GM23338 (cell line): ENCODE results near the gene KCTD19. TPM values are rescaled to one million over a fixed set of nuclear protein-coding genes. Genes with fewer than 3 reads are reported as not detected.

Experiments
- ATAC-seq: fragments of 200-7000 bp; cut with Tn5 transposase; 3 replicates; pipeline ENCODE4 v1.9.1; 2020
- DNase-seq: peaks from one replicate; pipeline ENCODE4 v3.0.0-alpha.2; 2015; ENCODE audit warnings: low spot score
- H2AFZ ChIP-seq: fragments of 200-600 bp; sonication (generic); 2 replicates; pipeline ENCODE4 v1.8.0; 2016; ENCODE audit warnings: antibody characterized with exemption, mild to moderate bottlenecking, moderate library complexity
- H3F3A ChIP-seq: fragments of 200-600 bp; sonication (generic); replicated peaks from 2 replicates; pipeline ENCODE4 v1.8.0; 2017; ENCODE audit warnings: antibody characterized with exemption, mixed run types, low read depth
- H3K27ac ChIP-seq: fragments of 200-600 bp; sonication (generic); 2 replicates; pipeline ENCODE4 v1.6.1; 2016; ENCODE audit warnings: low read depth
- H3K27me3 ChIP-seq: fragments of 200-600 bp; sonication (generic); 2 replicates; pipeline ENCODE4 v1.8.0; 2016; ENCODE audit warnings: mild to moderate bottlenecking, mixed run types, moderate library complexity; ENCODE audit not compliant: insufficient read depth
- H3K36me3 ChIP-seq: fragments of 200-600 bp; sonication (generic); 2 replicates; pipeline ENCODE4 v1.8.0; 2016; ENCODE audit warnings: mild to moderate bottlenecking; ENCODE audit not compliant: insufficient read depth
- H3K4me1 ChIP-seq: fragments of 200-600 bp; sonication (generic); 2 replicates; pipeline ENCODE4 v1.8.0; 2016; ENCODE audit warnings: mild to moderate bottlenecking, moderate library complexity; ENCODE audit not compliant: insufficient read depth
- H3K4me2 ChIP-seq: fragments of 200-600 bp; sonication (generic); 2 replicates; pipeline ENCODE4 v1.7.1; 2017; ENCODE audit warnings: mixed run types
- H3K4me3 ChIP-seq: fragments of 200-600 bp; sonication (generic); 2 replicates; pipeline ENCODE4 v1.6.1; 2016; ENCODE audit warnings: mixed run types
- H3K79me2 ChIP-seq: fragments of 200-600 bp; sonication (generic); replicated peaks from 2 replicates; pipeline ENCODE4 v1.8.0; 2017; ENCODE audit warnings: mild to moderate bottlenecking; ENCODE audit not compliant: insufficient read depth
- H3K9me2 ChIP-seq: fragments of 200-600 bp; sonication (generic); 2 replicates; pipeline ENCODE4 v1.8.0; 2017; ENCODE audit not compliant: insufficient read depth
- H4K20me1 ChIP-seq: fragments of 200-600 bp; sonication (generic); replicated peaks from 2 replicates; pipeline ENCODE4 v1.8.0; 2017; ENCODE audit warnings: mild to moderate bottlenecking; ENCODE audit not compliant: insufficient read depth
- H3K27ac Mint-ChIP-seq: 2 replicates; pipeline ENCODE4 v1.8.0; 2020; ENCODE audit warnings: inconsistent platforms, mild to moderate bottlenecking, moderate library complexity, mixed read lengths
- H3K27me3 Mint-ChIP-seq: 3 replicates; pipeline ENCODE4 v1.8.0; 2022; ENCODE audit warnings: low read depth, mild to moderate bottlenecking, moderate library complexity, mixed read lengths, inconsistent platforms; ENCODE audit not compliant: insufficient read depth, poor library complexity
- H3K36me3 Mint-ChIP-seq: 3 replicates; pipeline ENCODE4 v1.8.0; 2021; ENCODE audit warnings: low read depth, mild to moderate bottlenecking, inconsistent platforms, moderate library complexity, mixed read lengths
- H3K4me1 Mint-ChIP-seq: 3 replicates; pipeline ENCODE4 v1.8.0; 2020; ENCODE audit warnings: mild to moderate bottlenecking, inconsistent platforms, mixed read lengths
- H3K4me3 Mint-ChIP-seq: 3 replicates; pipeline ENCODE4 v1.8.0; 2021; ENCODE audit warnings: moderate library complexity, mild to moderate bottlenecking, inconsistent platforms, mixed read lengths
- H3K9me3 Mint-ChIP-seq: 3 replicates; pipeline ENCODE4 v1.8.0; 2020; ENCODE audit warnings: moderate library complexity, mild to moderate bottlenecking, inconsistent platforms, mixed read lengths
- ETS1 ChIP-seq: IDR thresholded peaks from 2 replicates; pipeline ENCODE4 v1.6.1; 2016; ENCODE audit warnings: antibody characterized with exemption
- EZH2 ChIP-seq: fragments of 200-600 bp; sonication (generic); IDR thresholded peaks from one replicate; pipeline ENCODE4 v1.8.0; 2017; ENCODE audit warnings: antibody characterized with exemption, mild to moderate bottlenecking, low read depth; ENCODE audit not compliant: unreplicated experiment
- EZH2phosphoT487 ChIP-seq: fragments of 200-600 bp; sonication (generic); IDR thresholded peaks from one replicate; pipeline ENCODE4 v1.8.1; 2018; ENCODE audit warnings: antibody characterized with exemption; ENCODE audit not compliant: unreplicated experiment
- POLR2AphosphoS5 ChIP-seq: IDR thresholded peaks from 2 replicates; pipeline ENCODE4 v1.6.1; 2016; ENCODE audit warnings: antibody characterized with exemption, low read depth
- STAT1 ChIP-seq: IDR thresholded peaks from one replicate; pipeline ENCODE4 v1.6.1; 2016; ENCODE audit warnings: antibody characterized with exemption; ENCODE audit not compliant: unreplicated experiment
- ZNF114 ChIP-seq: fragments of 250-450 bp; sonication (Bioruptor Pico); IDR thresholded peaks from 2 replicates; pipeline ENCODE4 v1.5.0; 2020; ENCODE audit warnings: mild to moderate bottlenecking, moderate library complexity
- ZNF331 ChIP-seq: fragments of 250-450 bp; sonication (Bioruptor Pico); IDR thresholded peaks from 2 replicates; pipeline ENCODE4 v1.5.0; 2020; ENCODE audit warnings: low read depth, mild to moderate bottlenecking, moderate library complexity
- polyA plus RNA-seq: library from polyadenylated mRNA; unstranded; fragments of >200 nt; fragmentation: Nextera tagmentation; extraction: Ambion mirVana; gene quantifications from 2 replicates; pipeline ENCODE4 v1.2.1, GENCODE V29; 2016
- total RNA-seq: library from RNA; depleted of rRNA; stranded (reverse); fragments of >200 nt; shearing (Covaris generic); gene quantifications from 2 replicates; pipeline ENCODE4 v1.2.3, GENCODE V29; 2014
- TF ChIP-seq, protein P1 (sequence below), 2 experiments: fragments of 200-600 bp in 1 of 2; sonication (generic) in 1 of 2; conservative IDR thresholded peaks; 2 replicates each; pipeline versions ENCODE4 v1.5.1 to v1.6.1; 2016 to 2017; ENCODE audit warnings: antibody characterized with exemption in 2 of 2, low read depth in 2 of 2, mild to moderate bottlenecking in 2 of 2, moderate library complexity in 1 of 2

The KCTD19 gene
- total and polyA plus RNA-seq, 2 experiments from 2014 or later = 0.31 to 0.65 TPM

- Mint-ChIP-seq H3K27ac (peak overlapping the region; percentile 97), H3K27me3 (peaks cover 31% of the 10 kb centered on the region), H3K4me3 (peak overlapping the region; percentile 90), H3K36me3 (peaks cover 5% of the 10 kb centered on the region; the same call in 1 of the 3 replicates), H3K9me3 (no peaks in the 10 kb centered on the region; the same call in 2 of the 3 replicates), H3K4me1 (peaks cover 53% of the 10 kb centered on the region)
- Histone ChIP-seq H2AFZ (peak overlapping the region; percentile 81; the same call in 1 of the 2 replicates), H3K4me1 (peaks cover 33% of the 10 kb centered on the region), H3F3A (peaks cover 18% of the 10 kb centered on the region), H3K79me2 (peaks cover 36% of the 10 kb centered on the region), H3K9me2 (no peaks in the 10 kb centered on the region), H3K27me3 (peaks cover 29% of the 10 kb centered on the region), H3K27ac (peak overlapping the region; percentile 94), H4K20me1 (no peaks in the 10 kb centered on the region; the same call in 1 of the 2 replicates), H3K4me3 (peak overlapping the region; percentile 89), H3K36me3 (no peaks in the 10 kb centered on the region; the same call in 1 of the 2 replicates), H3K4me2 (peak overlapping the region; percentile 93)
- ATAC-seq (no peak), DNase-seq (no peak)
- TF ChIP-seq ZNF114 (CRISPR knock-in tag) = no peak
- no peak for TF ChIP-seq EZH2
- TF ChIP-seq, protein P1, sequence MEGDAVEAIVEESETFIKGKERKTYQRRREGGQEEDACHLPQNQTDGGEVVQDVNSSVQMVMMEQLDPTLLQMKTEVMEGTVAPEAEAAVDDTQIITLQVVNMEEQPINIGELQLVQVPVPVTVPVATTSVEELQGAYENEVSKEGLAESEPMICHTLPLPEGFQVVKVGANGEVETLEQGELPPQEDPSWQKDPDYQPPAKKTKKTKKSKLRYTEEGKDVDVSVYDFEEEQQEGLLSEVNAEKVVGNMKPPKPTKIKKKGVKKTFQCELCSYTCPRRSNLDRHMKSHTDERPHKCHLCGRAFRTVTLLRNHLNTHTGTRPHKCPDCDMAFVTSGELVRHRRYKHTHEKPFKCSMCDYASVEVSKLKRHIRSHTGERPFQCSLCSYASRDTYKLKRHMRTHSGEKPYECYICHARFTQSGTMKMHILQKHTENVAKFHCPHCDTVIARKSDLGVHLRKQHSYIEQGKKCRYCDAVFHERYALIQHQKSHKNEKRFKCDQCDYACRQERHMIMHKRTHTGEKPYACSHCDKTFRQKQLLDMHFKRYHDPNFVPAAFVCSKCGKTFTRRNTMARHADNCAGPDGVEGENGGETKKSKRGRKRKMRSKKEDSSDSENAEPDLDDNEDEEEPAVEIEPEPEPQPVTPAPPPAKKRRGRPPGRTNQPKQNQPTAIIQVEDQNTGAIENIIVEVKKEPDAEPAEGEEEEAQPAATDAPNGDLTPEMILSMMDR (conservative IDR thresholded peaks at IDR 0.05; ENCODE audit: low read depth in 2 of 2) = no peak
These were observed 80.9 kb downstream of the KCTD19 start for GRCh38 chr16:67245674-67246080.

DNA sequence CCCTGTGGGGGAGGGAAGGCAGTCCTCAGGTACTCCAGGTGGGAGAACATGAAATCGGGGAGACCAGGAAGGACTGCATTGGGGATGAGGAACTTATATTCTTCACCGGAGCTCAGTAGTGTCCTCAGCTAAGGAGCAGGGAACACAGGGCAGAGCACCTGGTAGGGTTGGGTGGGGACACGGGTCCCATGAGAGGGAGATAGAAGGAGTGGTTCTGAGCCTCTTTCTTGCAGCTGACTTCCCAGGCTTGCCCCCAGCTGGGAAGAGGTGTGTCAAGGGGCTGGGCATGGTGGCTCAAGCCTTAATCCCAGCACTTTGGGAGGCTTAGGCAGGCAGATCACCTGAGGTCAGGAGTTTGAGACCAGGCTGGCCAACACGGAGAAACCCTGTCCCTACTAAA, 81.4 kb downstream of the KCTD19 start:
- ATAC-seq = no peak
- Histone ChIP-seq H4K20me1 (no peaks in the 10 kb centered on the region; the same call in 1 of the 2 replicates), H3K4me1 (peaks cover 33% of the 10 kb centered on the region), H3K4me2 (peak overlapping the region; percentile 93), H3K27me3 (peaks cover 24% of the 10 kb centered on the region), H2AFZ (no peak overlapping the region), H3K27ac (peak overlapping the region; percentile 94; the same call in 1 of the 2 replicates), H3K9me2 (no peaks in the 10 kb centered on the region), H3K4me3 (peak overlapping the region; percentile 89), H3K36me3 (no peaks in the 10 kb centered on the region; the same call in 1 of the 2 replicates), H3F3A (peaks cover 18% of the 10 kb centered on the region), H3K79me2 (peaks cover 36% of the 10 kb centered on the region)
- no peaks in the 10 kb centered on the region; the same call in 2 of the 3 replicates for H3K9me3 Mint-ChIP-seq
- peaks cover 53% of the 10 kb centered on the region for H3K4me1 Mint-ChIP-seq
- peak overlapping the region; percentile 90 for H3K4me3 Mint-ChIP-seq
- peaks cover 31% of the 10 kb centered on the region for H3K27me3 Mint-ChIP-seq
- no peak for DNase-seq
- TF ChIP-seq, protein P1 (conservative IDR thresholded peaks at IDR 0.05; ENCODE audit: low read depth in 2 of 2) = no peak
- TF ChIP-seq ZNF331 (CRISPR knock-in tag) (no peak), EZH2phosphoT487 (no peak), POLR2AphosphoS5 (no peak), ETS1 (no peak), STAT1 (no peak)
- H3K36me3 Mint-ChIP-seq = peaks cover 5% of the 10 kb centered on the region; the same call in 1 of the 3 replicates
- peak overlapping the region; percentile 97 for H3K27ac Mint-ChIP-seq
